Adrenal gland (tissue), 12 donors: ENCODE measurements around the gene TBC1D7. TPM values are rescaled to one million over a fixed set of nuclear protein-coding genes. Genes with fewer than 3 reads are reported as not detected.

Source experiments
- DNase-seq, 7 donors: peaks; one replicate each; pipeline ENCODE4 v3.0.0-alpha.2; 2019 to 2020
- H3K27ac ChIP-seq, 5 donors: fragments of 200-600 bp; sonication (generic) in 4 of 5; 1 replicate in 3 of 5; 2 replicates in 2 of 5; pipeline versions ENCODE4 v1.5.1 to v1.8.0; 2016 to 2020; ENCODE audit warnings: mild to moderate bottlenecking in 1 of 5
- H3K27me3 ChIP-seq: fragments of 200-600 bp; 2 replicates; pipeline ENCODE4 v1.8.0; 2021
- H3K36me3 ChIP-seq, 2 donors: fragments of 200-600 bp; replicated peaks in 1 of 2; 1 replicate in 1 of 2; 2 replicates in 1 of 2; pipeline versions ENCODE4 v1.5.1 to v1.8.0; 2018 to 2022
- H3K4me1 ChIP-seq, 2 donors: fragments of 200-600 bp; replicated peaks in 1 of 2; 1 replicate in 1 of 2; 2 replicates in 1 of 2; pipeline versions ENCODE4 v1.5.1 to v1.8.0; 2018 to 2021
- H3K4me3 ChIP-seq, 4 donors: fragments of 200-600 bp; sonication (generic) in 3 of 4; one replicate each; pipeline ENCODE4 v1.5.1; 2016 to 2018
- H3K9me3 ChIP-seq, 3 donors: fragments of 200-600 bp; sonication (generic) in 1 of 3; replicated peaks in 1 of 3; 1 replicate in 2 of 3; 2 replicates in 1 of 3; pipeline versions ENCODE4 v1.5.1 to v1.8.0; 2016 to 2021
- POLR2A ChIP-seq, 2 donors: fragments of 450-650 bp; IDR thresholded peaks; one replicate each; pipeline ENCODE4 v1.6.1; 2017; ENCODE audit warnings: antibody characterized with exemption in 2 of 2, mild to moderate bottlenecking in 2 of 2, moderate library complexity in 1 of 2
- WGBS, 4 donors: extraction: QIAGEN DNeasy Blood & Tissue Kit in 2 of 4; methylation state at CpG; one replicate each; pipeline versions ENCODE4 v1.1.5 to v1.1.7; 2013 to 2017; 5-methylcytosine and 5-hydroxymethylcytosine counted together
- intact Hi-C, 2 donors: fragments of 100-400 bp; cut with DNase I; formaldehyde crosslinking; loops; one replicate each; pipeline versions ENCODE4 v1.14.1 to v1.15.0; 2022 to 2023
- polyA plus RNA-seq, 3 donors: library from polyadenylated mRNA; stranded (reverse); fragments of 200-250 nt in 2 of 3; fragments of 350-450 nt in 1 of 3; fragmentation: Illumina TruSeq in 1 of 3; extraction: RNeasy Lipid Tissue Mini Kit (QIAGEN cat#74804) in 1 of 3; gene quantifications; one replicate each; pipeline ENCODE4 v1.2.3, GENCODE V29; 2013 to 2014
- total RNA-seq, 9 donors: library from RNA; depleted of rRNA in 4 of 9; stranded (reverse); fragments of >200 nt in 4 of 9; fragments of 120-200 nt in 1 of 9; fragmentation: NEBNext Ultra II Directional in 1 of 9; extraction: Animal tissue kit (Norgen Biotek cat#: 25700) in 1 of 9; gene quantifications; one replicate each; pipeline versions ENCODE4 v1.1.0 to v1.2.4, GENCODE V29; 2013 to 2023
- TF ChIP-seq, protein P1 (sequence below), 6 experiments: fragments of 450-650 bp in 4 of 6; fragments of 200-600 bp in 2 of 6; sonication (generic) in 1 of 6; IDR thresholded peaks; 1 replicate in 5 of 6; 2 replicates in 1 of 6; pipeline versions ENCODE4 v1.5.1 to v1.8.0; 2016 to 2021; ENCODE audit warnings: antibody characterized with exemption in 6 of 6, mild to moderate bottlenecking in 2 of 6, moderate library complexity in 1 of 6
- donor health status: healthy with polysubstance abuse.
- donor health status: Bipolar disorder and iron deficiency.
- donor health status: DM: yes; HTN: yes; CAD: no.
- donor health status: DM: no; HTN: no; CAD: no.
- donor health status: DM: no; HTN: no; CAD: no.
- donor health status: DM: yes; HTN: yes; CAD: no.

TBC1D7 gene
- total and polyA plus RNA-seq, 12 donors, result 8.0 to 23.0 (median 12.4) TPM

GRCh38 chr6:13300643-13301590, 27.4 kb downstream of the TBC1D7 start:
- peaks cover 16 to 17% of the 10 kb centered on the region in 2 donors for H3K4me1 ChIP-seq
- no peak for DNase-seq
- TF ChIP-seq POLR2A (IDR thresholded peaks at IDR 0.05), result no peak
- TF ChIP-seq, protein P1, sequence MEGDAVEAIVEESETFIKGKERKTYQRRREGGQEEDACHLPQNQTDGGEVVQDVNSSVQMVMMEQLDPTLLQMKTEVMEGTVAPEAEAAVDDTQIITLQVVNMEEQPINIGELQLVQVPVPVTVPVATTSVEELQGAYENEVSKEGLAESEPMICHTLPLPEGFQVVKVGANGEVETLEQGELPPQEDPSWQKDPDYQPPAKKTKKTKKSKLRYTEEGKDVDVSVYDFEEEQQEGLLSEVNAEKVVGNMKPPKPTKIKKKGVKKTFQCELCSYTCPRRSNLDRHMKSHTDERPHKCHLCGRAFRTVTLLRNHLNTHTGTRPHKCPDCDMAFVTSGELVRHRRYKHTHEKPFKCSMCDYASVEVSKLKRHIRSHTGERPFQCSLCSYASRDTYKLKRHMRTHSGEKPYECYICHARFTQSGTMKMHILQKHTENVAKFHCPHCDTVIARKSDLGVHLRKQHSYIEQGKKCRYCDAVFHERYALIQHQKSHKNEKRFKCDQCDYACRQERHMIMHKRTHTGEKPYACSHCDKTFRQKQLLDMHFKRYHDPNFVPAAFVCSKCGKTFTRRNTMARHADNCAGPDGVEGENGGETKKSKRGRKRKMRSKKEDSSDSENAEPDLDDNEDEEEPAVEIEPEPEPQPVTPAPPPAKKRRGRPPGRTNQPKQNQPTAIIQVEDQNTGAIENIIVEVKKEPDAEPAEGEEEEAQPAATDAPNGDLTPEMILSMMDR (IDR thresholded peaks at IDR 0.05), result no peak
- H3K27ac ChIP-seq, result no peak overlapping the region
- H3K4me3 ChIP-seq, result no peak overlapping the region
- H3K36me3 ChIP-seq, result peaks cover 0 to 7% of the 10 kb centered on the region in 2 donors
- intact Hi-C loops, result no loop called here
- no peaks in the 10 kb centered on the region for H3K9me3 ChIP-seq
- H3K27me3 ChIP-seq, result no peaks in the 10 kb centered on the region
- WGBS, 4 donors, result 80 to 95% (median 89%) methylated on average over 9 of the region's 9 CpGs

DNA sequence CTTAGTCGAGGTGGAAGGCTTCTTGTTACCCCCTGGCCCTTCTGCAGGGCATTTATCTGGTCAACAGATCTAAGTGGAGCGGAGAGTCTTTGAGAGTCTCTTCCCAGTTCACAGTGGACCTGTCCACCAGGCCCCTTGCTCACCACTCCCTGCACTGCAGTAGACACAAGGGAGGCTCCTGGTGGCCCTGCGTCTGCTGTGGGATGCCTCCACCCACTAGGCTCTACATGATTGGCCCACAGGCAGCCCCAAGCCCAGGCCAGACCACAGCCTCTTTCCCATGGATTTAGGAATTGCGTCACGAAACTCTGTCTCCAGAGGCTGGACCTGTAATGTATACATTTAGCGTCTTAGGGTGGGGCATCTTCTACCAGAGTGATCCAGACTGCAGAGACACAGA, 28.4 kb downstream of the TBC1D7 start:
- Histone ChIP-seq H3K36me3 (peaks cover 0 to 2% of the 10 kb centered on the region in 2 donors), H3K27me3 (no peaks in the 10 kb centered on the region), H3K27ac (no peak overlapping the region), H3K9me3 (no peaks in the 10 kb centered on the region), H3K4me3 (no peak overlapping the region), H3K4me1 (peaks cover 16 to 17% of the 10 kb centered on the region in 2 donors)
- WGBS, 4 donors, result 87 to 93% (median 90%) methylated on average over 5 to 6 of the region's 6 CpGs
- no peak for TF ChIP-seq POLR2A (IDR thresholded peaks at IDR 0.05)
- TF ChIP-seq, protein P1 (IDR thresholded peaks at IDR 0.05), result no peak
- intact Hi-C loops, result no loop called here
- DNase-seq, result no peak

DNA sequence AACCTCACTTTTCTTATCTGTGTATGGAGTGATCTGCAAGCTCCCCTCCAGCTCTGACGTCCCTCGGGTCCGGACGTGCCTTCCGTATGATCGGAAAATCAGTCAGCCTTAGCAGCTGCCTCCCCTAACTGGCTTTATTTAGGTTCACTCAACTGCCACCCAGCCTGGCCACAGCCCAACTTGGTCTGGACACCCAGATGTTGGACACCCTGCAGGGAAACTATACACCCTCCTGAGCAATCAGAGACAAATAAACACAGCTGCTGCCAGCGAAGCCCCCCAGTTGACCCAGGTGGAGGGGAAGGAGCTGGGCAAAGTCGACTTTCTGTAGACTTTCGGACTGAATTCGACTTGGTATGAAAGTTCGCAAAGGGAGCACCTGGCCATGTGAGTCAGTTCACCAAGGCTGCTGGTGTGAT, 28.9 kb downstream of the TBC1D7 start:
- H3K9me3 ChIP-seq, result no peaks in the 10 kb centered on the region
- TF ChIP-seq, protein P1 (IDR thresholded peaks at IDR 0.05), result no peak
- TF ChIP-seq POLR2A (IDR thresholded peaks at IDR 0.05), result no peak
- intact Hi-C loops, result no loop called here
- H3K4me1 ChIP-seq, result peaks cover 16 to 17% of the 10 kb centered on the region in 2 donors
- no peaks in the 10 kb centered on the region for H3K27me3 ChIP-seq
- no peak overlapping the region for H3K27ac ChIP-seq
- H3K4me3 ChIP-seq, result no peak overlapping the region
- 90 to 97% (median 96%) methylated on average over 7 to 11 of the region's 11 CpGs for WGBS, 4 donors
- no peak for DNase-seq
- no peaks in the 10 kb centered on the region for H3K36me3 ChIP-seq

GRCh38 chr6:13298446-13298845, 29.9 kb downstream of the TBC1D7 start:
- intact Hi-C loops, result no loop called here
- Histone ChIP-seq H3K4me1 (peaks cover 9 to 12% of the 10 kb centered on the region in 2 donors), H3K36me3 (no peaks in the 10 kb centered on the region), H3K9me3 (no peaks in the 10 kb centered on the region), H3K27me3 (no peaks in the 10 kb centered on the region), H3K4me3 (no peak overlapping the region), H3K27ac (no peak overlapping the region)
- WGBS, 4 donors, result 54 to 70% (median 68%) methylated on average over 3 of the region's 3 CpGs
- TF ChIP-seq, protein P1 (IDR thresholded peaks at IDR 0.05), result no peak
- TF ChIP-seq POLR2A (IDR thresholded peaks at IDR 0.05), result no peak
- DNase-seq, result no peak
